ENCODE results near the gene SPOCK1.

The SPOCK1 gene

DNA sequence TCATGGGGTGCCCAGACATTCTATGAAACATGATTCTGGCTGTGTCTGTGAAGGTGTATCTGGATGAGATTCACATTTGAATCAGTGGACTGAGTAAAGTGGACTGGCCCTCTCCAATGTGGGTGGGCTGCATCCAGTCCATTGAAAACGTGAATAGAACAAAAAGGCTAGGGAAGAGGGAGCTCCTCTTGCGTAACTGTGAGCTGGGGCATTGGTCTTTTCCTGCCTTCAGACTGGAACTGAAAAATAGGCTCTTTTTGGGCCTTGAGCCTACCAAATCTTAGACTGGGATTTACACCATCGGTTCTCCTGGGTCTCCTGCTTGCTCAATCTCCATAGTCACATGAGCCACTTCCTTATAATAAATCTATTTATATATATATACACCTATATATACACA is 170.1 kb downstream of the SPOCK1 start:
- DNase-seq (ENCODE audit: low spot score): no peak

DNA sequence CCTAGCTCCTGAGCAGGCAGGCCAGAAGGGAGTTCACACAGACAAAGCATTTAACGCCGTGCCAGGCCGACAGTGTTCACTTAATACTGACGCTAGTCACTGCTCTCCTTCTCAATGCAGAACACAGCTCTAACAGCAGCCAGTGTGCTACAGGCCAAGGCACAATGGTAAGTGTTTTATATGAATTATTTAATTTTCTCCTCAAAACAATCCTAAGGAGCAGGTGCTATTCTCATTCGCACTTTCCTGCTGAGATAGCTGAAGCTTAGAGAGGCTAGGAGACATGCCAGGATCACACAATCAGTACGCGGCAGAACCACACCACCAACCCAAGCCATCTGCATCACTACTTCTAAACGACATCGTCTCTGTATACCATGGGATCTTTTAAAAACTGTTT is 170.7 kb downstream of the SPOCK1 start:
- DNase-seq (ENCODE audit: low spot score): no peak

DNA sequence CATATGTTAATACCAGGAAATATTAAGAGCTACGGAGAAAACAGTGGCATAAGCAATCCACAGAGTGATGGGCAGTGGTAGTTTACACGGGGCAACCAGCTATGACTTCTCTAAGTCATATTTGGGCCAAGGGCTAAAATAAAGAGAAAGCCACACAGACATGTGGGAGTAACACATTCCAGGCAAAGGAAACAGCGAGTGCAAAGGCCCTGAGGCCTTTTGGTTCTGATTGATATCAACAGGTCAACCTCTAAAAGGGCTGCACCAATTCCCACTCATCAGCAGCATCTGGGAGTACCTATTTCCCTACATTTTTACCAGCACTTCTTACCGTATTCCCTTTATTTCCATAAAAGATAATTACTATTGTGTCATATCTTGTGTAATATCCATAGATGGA is 173.4 kb downstream of the SPOCK1 start:
- DNase-seq (ENCODE audit: low spot score): no peak

DNA sequence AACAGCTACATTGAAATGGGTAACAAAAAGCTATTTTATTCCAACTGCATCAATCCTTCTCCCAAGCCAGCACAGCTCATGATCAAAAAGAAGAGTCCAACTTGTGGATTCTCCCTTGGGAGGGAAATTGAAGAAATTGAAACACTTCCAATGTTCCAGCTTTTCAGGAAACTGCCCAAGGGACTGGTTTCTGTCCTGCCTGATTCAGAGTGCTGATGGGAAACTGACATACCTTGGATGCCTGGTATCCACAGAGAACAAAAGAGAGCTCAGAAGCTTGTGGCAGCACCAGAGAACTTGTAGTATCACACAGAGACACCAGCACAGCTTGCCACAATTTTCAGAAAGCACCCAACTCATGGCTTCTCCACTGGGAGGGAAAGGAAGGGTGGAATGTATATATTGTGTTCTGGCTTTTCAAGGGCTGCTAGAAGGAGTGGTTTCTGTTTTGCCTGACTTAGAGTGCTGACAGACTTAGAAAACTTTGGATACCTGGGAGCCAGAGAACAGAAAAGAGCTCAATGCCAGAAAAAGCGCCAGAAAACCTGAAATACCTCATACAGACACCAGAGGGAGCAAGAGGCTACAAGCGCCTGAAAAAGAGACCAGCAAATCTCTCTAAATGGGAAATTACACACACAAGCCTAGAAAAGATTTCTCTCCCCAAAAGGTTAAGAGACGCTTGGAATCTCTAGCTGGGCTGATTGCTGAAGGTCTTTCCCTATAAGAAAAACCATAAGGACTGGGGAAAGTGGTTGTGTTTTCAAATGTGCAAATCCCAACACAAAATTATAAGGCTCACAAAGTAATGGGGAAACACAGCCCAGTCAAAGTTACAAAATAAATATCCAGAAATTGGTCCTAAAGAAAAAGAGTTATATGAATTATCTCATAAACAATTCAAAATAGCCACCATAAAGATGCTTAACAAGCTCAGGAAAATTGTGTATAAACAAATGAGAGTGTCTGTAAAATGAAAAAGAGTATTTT is 178.8 kb downstream of the SPOCK1 start:
- DNase-seq (ENCODE audit: low spot score): peak; percentile 33

DNA sequence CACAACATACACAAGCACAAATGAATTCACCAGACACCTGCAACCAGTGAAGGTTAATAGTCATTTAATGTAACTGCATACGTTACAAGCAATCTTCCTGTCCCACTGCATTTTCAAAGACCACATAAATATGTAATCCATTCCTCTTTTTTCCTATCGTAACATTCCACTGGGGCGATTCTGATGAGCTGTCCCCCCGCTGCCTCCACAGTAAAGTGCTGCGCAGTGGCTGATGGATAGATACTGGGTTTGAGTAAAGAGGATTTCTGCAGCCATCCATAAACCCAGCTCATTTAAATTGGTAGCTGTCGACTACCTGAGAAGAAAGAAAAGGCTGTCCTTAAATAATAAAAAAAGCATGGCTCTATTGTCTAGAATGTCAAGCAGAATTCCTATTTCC is 181.1 kb downstream of the SPOCK1 start:
- no peak for DNase-seq (ENCODE audit: low spot score)

DNA sequence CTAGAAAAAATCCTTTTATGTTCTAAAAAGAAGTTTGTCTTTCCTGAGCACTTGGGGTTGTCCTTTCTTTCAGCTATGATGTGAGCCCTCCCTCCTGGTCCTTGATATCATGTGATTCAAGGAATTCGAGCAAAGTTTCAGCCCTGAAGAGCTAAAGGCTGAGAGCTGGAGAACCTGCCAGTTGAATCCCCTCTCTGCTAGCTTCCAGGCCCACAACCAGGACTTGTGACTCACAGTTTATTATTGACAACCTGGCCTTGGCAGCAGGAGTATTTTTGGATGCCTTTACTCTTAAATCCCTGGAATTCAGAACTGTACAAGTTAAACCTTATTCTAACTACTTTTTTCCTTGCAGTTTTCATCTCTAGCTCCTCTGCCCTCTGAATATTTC is 182.8 kb downstream of the SPOCK1 start:
- DNase-seq (ENCODE audit: low spot score): no peak

DNA sequence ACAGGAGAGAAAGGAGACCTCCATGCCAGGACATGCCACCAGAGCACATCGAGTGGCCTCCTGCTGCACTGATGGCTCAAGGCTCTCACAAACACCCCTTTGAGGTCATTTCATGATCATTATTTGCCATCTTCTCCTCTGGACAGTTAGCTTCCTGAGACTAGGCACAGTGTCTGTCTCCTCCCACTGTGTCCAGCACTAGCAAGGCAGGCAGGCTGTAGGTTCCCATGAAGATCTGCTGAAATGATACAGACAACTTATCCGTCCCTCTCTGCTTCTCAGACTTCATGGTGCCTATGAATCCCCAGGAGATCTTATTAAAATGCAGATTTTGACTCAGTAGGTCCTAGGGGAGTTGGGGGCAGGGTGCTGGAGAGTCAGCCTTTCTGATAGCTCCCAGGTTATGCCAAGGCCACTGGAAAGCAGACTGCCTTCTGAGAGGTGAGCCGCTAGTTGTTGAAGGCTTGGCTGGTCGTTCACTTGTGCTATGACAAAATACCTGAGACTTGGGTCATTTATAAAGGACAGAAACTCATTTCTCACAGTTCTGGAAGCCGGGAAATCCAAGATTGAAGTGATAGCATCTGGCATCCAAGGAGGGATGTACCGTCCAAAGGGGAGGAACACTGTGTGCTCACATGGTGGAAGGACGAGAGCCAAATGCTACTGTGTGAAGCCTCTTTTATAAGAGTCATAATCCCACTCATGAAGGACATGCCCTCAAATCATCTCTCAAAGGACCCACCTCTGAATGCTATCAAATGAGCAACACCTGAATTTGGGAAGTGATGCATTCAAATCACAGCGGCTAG is 183.4 kb downstream of the SPOCK1 start:
- DNase-seq (ENCODE audit: low spot score): no peak

DNA sequence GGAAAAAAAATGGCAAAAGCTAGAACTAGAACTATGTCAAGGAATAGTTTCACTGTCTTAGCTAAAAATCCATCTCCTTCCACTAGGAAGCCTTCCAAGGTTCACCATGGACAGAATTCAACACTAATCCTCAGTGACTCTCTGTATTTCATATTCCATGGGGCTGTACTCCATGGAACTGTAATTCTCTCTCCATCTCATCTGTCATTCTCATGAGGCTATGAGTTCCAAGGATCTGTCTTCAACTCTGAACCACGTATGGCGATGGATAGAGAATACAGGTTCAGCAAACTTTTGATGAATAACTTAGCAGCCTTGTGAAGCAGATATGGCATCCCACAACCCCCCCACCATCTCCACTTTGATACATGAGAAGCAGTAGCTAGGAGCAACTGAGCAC is 184.0 kb downstream of the SPOCK1 start:
- DNase-seq (ENCODE audit: low spot score): no peak

DNA sequence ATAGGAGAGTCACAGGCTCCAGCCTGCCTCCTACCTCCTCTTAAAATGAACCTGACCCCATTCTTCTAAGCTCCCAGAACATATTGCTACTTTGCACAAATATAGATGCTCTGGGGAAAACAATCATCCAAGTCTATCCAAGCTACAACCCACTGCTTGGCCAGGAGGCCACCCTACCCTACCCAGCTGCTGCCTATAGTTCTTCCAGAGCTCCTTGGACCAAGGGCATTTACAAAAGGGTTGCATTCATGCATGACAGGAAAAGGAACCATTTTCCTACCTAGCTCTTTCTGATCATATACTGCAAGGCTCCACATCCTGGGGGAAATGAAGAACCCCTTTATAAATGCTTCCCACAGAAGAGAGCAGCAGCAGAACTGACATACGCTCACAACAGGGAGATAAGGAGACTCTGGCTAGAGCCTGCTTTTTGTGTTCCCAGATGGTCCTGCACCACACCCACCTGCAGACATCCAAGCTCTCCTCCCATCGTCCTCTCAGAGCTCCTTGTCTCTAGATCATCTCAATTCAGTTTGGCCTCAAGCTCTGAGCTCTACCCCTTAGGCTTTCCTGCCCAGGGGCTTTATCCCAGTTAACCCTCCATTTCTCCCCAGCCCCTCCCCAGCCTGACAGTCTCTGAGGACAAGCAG is 185.5 kb downstream of the SPOCK1 start:
- no peak for DNase-seq (ENCODE audit: low spot score)

DNA sequence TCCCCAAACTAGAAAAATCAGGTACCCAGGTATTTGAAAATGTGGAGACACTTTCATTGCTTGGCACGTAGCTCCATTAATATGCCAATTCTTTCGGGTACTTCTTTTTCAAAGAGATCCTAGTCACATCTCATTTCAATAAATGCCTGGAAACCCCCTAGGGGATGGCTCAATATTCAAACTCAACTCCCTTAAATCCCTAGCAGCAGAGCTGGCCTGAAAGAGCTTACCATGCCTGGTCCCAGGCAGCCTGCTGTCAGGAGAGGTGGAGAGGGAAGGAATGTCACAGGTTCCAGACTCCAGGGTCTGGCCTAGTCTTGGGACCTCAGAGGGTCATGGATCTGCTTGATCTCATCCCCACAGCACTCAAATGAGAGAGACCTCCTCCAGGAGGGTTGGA is 187.1 kb downstream of the SPOCK1 start:
- DNase-seq (ENCODE audit: low spot score): no peak

DNA sequence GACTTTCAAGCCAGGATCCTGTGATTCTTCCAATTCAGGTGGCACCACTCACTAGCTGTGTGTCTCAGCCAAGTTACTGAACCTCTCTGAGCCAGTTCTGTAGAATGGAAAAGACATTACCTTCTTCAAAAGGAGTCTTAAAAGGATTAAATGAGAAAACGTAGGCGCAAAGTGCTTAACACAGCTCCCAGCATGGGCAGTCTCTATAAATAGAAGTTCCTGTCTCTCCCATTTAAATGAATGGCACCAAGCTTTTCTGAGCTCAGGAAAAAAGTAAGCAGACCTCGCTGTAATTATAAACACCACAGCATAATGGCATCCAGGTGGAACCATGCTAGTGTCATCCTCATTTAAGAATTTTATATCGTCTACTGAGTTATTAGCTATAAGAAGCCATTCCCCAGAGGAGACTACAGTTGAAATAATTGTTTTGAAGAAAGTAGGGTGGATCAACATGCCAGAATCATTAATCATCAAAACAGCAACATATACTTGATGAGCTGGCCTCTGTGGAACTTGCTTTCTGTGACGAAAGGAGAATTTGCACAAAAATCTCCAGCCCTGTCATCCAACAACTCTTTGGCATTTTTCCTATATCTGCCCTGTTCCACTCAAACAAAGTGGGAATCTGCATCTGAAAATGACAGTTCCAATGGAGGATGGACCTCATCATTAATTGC is 188.9 kb downstream of the SPOCK1 start:
- no peak for DNase-seq (ENCODE audit: low spot score)

DNA sequence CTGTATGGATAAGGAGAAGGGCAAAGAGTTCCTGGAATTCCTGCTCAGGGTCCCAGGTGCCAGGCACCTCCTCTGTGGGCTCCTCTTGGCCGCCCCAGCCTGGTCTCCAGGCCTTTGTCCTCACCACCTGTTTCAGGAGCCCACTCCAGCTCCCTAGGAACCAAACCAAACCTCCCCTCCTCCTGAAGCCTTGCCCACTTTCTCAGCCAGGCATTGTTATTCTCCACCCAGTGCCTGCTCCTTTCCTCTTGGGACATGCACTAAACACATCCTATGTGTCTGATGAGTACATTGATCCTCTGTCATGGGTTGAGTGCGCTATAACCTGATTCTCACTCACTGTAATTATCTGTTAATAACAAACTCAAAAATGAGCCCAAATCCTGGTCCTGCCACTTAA is 189.8 kb downstream of the SPOCK1 start:
- DNase-seq (ENCODE audit: low spot score): no peak

DNA sequence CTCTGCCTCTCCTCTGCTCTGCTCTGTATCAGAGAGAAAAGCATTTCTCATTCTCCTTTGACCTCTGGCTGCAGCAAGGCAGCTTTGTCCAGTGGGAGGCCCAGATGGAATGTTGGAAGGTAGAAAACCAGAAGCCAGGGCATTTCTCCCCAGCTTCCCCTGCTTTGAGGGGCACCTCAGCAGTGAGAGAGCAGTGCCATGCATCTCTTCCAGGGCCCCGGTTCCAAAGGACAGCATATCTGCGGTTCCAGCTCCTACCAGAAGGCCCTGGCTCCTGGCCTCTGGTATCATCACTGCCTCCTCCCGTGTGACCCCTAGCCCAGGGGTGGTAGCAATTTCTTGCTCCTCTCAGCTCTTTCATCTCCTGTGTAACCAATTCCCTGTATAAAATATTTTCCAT is 190.8 kb downstream of the SPOCK1 start:
- DNase-seq (ENCODE audit: low spot score): no peak

DNA sequence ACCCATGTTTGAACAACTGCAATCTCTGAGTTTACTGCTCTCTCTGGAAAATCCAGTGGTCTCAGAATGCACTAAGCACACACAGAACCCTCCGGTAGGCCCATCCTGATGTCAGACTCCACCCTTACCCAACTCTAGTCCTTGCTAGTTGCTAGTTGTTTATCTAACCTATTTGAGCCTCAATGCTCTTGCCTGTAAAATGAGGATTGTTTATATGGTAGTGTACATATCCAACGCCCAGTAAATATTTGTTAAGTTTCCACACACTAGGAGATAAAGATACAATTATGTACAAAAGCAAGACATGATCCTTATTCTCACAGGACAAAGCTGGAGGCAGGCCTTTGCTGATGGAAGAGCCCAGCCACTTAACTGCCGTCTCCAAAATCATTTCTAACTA is 192.2 kb downstream of the SPOCK1 start:
- no peak for DNase-seq (ENCODE audit: low spot score)

DNA sequence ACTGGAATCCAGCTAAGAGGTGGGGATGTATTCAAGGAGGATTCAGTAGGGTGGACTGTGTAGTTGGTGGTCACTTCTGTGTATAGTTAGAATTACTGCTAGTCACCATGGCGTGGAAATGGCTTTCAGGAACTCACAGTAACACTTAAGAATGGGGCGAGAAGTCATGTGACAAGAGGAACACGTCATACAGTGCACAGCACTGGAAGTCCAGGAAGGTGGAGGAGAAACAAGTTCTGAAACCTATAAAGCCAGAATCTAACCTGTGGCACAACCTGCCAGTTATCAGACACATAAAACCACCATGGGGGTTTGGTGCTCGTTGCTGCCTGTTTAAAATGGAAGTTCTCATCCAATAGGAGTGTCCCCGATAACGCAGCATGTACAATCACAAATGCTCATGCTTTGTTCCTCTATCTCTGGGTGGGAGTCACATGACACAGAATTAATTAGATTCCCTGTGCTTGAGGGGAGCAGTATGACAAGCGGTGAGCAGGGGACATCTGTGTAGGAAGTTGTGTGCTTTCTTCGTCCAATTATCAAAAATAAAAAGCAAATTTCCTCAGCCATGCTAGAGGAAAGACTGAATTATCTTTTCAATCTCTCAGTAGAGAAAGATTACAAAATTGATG is 193.0 kb downstream of the SPOCK1 start:
- DNase-seq (ENCODE audit: low spot score): no peak

DNA sequence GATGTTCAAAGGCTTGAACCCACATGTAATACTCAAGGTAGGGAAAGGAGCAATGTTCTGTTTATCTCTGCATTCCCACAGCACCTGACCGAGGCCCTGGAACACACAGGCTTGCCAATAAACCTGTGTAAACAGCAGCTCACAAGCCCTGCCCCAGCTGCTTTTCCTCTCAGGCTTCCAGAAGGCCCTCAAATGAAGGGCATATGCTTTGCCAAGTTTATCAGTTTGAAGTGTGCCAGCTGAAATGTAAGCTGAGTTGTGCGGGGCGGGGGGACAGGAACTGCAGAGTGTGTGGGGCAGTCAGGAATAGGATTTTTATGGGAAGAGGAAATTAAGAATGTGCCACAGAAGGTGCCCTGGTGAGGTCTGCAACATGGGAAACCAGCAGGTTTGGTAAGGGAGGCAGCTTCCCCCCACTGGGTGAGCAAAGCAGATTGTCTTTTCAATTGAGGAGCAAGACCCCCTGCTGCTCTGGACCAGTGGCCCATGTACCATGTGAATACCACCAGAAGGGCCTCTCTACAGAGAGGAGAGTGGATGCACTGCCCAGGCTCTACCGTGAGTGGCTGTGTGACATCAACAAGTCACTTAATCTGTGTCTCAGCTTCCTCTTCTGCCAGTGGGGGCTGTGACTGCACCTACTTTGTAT is 194.8 kb downstream of the SPOCK1 start:
- DNase-seq (ENCODE audit: low spot score): no peak

DNA sequence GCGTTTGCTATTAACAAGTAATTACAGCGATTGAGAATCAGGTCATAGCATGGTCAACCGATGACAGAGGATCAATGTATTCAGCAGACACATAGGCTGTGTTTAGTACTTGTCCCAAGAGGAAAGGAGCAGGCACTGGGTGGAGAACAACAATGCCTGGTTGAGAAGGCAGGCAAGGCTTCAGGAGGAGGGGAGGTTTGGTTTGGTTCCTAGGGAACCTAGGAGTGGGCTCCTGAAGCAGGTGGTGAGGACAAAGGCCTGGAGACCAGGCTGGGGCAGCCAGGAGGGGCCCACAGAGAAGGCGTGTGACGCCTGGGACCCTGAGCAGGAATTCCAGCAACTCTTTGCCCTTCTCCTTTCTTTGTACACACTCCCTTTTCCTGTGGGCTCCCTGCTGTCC is 195.6 kb downstream of the SPOCK1 start:
- no peak for DNase-seq (ENCODE audit: low spot score)

DNA sequence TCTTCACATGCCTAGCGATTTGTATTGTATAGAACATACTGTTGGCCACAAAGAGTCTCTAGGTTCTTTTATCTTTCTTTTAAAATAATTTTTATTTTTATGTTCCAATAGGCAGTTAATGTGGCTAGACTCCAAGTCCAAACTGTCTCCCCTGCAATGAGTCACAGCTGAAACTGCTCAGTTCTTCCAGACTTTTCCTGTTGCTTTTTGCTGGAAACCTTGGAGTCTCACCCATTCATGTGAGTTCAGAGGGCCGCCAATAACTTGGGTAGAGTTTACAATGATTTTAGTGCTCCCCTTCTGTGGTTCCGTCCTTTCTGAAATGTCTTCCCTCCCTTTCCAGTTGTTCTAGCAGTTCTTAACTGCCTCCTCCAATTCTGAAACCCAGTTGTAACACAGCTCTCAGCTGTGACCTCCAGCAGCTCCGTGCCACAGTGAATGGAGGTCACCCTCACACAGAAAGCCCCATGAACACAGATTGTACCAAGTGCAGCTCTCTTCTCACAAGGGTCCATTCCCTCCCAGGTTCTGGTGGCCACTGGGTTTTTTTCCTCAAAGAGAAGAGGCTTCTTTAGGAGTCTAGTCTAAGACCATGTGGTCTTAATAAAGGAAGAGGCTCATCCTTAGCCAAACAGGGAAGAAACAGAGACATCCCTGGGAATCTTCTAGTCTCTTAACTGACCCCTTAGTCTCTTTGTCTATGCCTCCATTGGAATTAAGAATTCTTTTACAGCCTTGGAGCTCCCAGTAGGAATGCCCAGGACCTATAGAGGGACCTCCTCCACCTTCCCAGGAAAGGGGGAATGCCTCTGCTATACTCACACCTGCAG is 198.5 kb downstream of the SPOCK1 start:
- no peak for DNase-seq (ENCODE audit: low spot score)

DNA sequence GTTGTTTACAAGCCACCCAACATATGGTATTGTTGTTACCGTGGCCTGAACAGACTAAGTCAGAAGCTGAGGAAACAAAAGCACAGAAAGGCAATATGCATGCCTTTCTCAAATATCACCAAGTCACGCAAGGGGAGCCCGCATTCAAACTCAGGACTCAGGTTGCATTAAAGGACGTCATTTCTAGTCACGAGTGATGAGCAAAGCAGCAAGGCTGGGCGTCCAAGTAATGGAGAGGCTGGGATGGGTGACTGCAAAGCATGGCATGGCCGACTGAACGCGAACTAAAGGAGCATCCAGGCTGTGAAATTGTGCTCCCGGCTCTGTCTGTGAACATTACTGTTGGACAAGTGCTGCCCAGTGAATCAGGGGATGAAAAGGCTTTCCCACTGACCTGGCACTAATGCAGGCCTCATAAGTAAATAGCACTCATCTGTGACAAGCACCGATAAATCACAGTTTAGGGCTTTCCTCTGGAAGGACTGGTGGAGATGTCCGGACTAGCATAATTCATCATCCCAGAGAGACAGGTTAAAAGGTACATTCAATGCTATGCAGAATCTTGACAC is 202.8 kb downstream of the SPOCK1 start:
- DNase-seq (ENCODE audit: low spot score): no peak

DNA sequence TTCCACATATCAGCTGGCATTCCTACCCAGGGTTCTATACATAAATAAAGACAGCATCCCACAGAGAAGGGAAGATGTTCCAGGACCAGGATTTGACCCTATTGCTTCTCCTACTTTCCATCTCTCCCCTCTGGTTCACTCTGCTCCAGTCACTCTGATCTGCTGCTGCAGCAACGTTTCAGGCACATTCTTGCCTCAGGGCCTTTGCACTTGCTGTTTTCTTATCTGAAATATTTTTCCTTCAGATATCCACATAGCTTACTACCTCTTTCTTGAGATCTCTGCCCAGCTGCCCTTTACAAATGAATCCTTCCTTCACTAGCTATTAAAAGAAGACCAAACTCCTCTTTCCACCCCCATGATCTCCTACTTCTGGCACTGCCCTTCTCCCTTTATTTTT is 204.5 kb downstream of the SPOCK1 start:
- DNase-seq (ENCODE audit: low spot score): no peak

All from hematopoietic multipotent progenitor cell treated with erythropoietin and hydrocortisone succinate and interleukin-3 and kit ligand, for 17 days (in vitro differentiated cells).